Liver (tissue), 3 donors: ENCODE results near the gene DRD4.

Experiments
- CTCF ChIP-seq: fragments of 150-350 bp; IDR thresholded peaks from 2 replicates; pipeline ENCODE4 v1.5.1; 2017; ENCODE audit warnings: improper control_type of control experiment, low read depth, low read length; ENCODE audit not compliant: missing input control
- HNF4A ChIP-seq, 2 donors: conservative IDR thresholded peaks; 2 replicates each; pipeline ENCODE4 v1.6.1; 2016; ENCODE audit warnings: antibody characterized with exemption in 2 of 2, mild to moderate bottlenecking in 2 of 2
- JUND ChIP-seq, 2 donors: IDR thresholded peaks; 2 replicates each; pipeline ENCODE4 v1.6.1; 2016; ENCODE audit warnings: antibody characterized with exemption in 2 of 2
- MAX ChIP-seq: IDR thresholded peaks from 2 replicates; pipeline ENCODE4 v1.6.1; 2016; ENCODE audit warnings: antibody characterized with exemption
- NR2F2 ChIP-seq: IDR thresholded peaks from 2 replicates; pipeline ENCODE4 v1.6.1; 2016; ENCODE audit warnings: antibody characterized with exemption
- RAD21 ChIP-seq, 2 donors: IDR thresholded peaks; 2 replicates each; pipeline ENCODE4 v1.6.1; 2016; ENCODE audit warnings: antibody characterized with exemption in 2 of 2, mild to moderate bottlenecking in 2 of 2
- REST ChIP-seq: IDR thresholded peaks from 2 replicates; pipeline ENCODE4 v1.6.1; 2016; ENCODE audit warnings: antibody characterized with exemption, mild to moderate bottlenecking
- TAF1 ChIP-seq: conservative IDR thresholded peaks from 2 replicates; pipeline ENCODE4 v1.6.1; 2016; ENCODE audit warnings: antibody characterized with exemption, mild to moderate bottlenecking
- ZBTB33 ChIP-seq: IDR thresholded peaks from 2 replicates; pipeline ENCODE4 v1.6.1; 2016; ENCODE audit warnings: antibody characterized with exemption
- donor health status: healthy.
- donor health status: healthy.

- TF ChIP-seq CTCF (no peak), MAX (no peak), REST (no peak), TAF1 (no peak), JUND (IDR thresholded peaks at IDR 0.05) (no peak), RAD21 (IDR thresholded peaks at IDR 0.05) (no peak), HNF4A (conservative IDR thresholded peaks at IDR 0.05) (no peak), ZBTB33 (no peak), NR2F2 (no peak)
These were observed 43.7 kb upstream of the DRD4 start for GRCh38 chr11:593347-593746.
